HG02981 (cell line): ENCODE measurements around the gene OTOA.
"Not testable (repeated sequence)": the region's sequence is repeated elsewhere in the genome, so short reads cannot be mapped to it uniquely, and the experiment has no call there.

Experiments used
- ATAC-seq: cut with Tn5 transposase; IDR thresholded peaks from one replicate; pipeline ENCODE4 v1.9.1; 2021; ENCODE audit warnings: mild to moderate bottlenecking, moderate library complexity; ENCODE audit not compliant: unreplicated experiment

Gene OTOA

GRCh38 chr16:21667575-21667974 is 3.8 kb downstream of the OTOA start:
- ATAC-seq = no peak

DNA sequence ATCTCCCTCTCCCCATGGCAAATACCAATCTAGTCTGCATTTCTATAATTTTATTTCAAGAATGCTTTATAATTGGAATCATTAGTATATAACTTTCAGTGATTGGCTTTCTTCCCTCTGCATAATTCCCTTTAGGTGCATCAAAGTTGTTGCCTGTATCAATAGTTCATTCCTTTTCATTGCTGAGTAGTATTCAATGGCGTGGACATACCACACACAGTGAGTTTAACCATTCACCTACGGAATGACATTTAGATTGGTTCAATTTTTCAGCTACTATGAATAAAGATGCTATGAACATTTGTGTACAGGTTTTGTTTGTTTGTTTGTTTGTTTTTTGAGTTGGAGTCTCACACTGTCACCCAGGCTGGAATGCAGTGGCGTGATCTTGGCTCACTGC is 9.7 kb downstream of the OTOA start:
- ATAC-seq = no peak

- ATAC-seq = not testable (repeated sequence)
Observed at GRCh38 chr16:21674456-21674855, 10.7 kb downstream of the OTOA start.

GRCh38 chr16:21680714-21681113 is 16.9 kb downstream of the OTOA start:
- not testable (repeated sequence) for ATAC-seq

DNA sequence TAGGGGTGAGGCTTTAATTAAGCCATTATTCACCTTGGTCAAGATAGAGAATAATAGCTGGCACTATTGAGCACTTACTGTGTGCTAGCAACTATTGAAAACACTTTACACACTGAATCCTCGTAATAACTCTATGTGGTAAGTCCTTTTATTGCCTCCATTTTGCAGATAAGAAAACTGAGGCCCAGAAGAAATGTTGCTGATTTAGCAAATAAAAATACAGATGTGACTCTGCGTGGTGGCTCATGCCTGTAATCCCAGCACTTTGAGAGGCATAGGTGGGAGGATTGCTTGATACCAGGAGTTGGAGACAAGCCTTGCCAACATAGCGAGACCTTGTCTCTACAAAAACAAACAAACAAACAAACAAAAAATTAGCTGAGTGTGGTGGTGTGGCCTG is 19.4 kb downstream of the OTOA start:
- no peak for ATAC-seq

DNA sequence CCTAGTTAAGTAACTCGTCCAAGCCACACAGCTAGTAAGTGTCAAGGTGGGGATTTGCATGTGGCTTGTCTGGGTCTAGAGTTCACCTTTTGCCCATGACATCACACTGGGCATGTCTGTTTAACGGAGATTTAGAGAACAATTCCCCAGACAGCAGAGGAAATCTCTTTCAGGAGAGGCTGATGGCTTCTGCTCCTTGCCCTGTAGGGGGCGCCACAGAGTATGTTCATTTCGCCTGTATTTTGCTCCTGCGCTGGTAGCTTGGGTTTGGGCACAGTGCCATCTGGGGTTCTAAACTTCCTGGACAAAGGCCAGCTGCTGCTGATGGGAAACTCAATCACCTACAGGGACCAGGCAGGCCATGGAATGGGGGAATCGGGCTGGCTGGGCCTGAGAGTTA is 20.4 kb downstream of the OTOA start:
- ATAC-seq = no peak

GRCh38 chr16:21685034-21685455 is 21.3 kb downstream of the OTOA start:
- no peak for ATAC-seq

DNA sequence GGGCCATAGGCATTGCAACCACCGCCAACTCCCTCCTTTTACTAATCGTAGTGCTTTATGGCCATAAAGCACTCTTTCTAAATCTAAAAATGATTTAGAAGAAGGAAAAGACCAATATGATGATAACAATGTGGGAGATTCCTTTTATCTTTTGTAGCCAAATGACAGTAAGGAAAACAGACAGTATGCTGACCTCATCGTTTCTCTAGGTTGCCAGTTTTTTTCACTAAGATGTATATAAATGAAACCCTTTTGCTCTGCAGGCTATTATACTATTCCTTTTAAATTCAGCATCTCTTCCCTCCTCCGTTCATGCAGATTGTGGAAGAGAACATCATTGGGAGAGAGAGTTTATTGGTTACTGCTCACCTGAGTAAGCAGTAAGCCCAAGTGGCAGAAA is 25.3 kb downstream of the OTOA start:
- ATAC-seq = no peak

GRCh38 chr16:21690967-21691366 is 27.2 kb downstream of the OTOA start:
- not testable (repeated sequence) for ATAC-seq

GRCh38 chr16:21694609-21695008 is 30.8 kb downstream of the OTOA start:
- no peak for ATAC-seq

DNA sequence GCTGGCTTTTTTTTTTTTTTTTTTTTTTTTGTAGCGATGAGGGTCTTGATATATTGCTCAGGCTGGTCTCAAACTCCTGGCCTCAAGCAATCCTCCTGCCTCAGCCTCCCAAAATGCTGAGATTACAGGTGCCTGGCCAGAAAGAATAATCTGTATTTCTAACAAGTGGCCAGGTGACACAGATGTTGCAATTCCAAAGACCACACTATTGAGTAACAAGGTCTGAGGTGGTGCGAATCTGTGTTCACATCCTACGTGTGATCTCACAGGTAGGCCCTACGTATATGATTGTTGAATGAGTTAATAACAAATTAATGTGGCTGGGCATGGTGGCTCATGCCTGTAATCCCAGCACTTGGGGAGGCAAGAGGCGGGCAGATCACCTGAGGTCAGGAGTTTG is 33.3 kb downstream of the OTOA start:
- ATAC-seq = no peak

DNA sequence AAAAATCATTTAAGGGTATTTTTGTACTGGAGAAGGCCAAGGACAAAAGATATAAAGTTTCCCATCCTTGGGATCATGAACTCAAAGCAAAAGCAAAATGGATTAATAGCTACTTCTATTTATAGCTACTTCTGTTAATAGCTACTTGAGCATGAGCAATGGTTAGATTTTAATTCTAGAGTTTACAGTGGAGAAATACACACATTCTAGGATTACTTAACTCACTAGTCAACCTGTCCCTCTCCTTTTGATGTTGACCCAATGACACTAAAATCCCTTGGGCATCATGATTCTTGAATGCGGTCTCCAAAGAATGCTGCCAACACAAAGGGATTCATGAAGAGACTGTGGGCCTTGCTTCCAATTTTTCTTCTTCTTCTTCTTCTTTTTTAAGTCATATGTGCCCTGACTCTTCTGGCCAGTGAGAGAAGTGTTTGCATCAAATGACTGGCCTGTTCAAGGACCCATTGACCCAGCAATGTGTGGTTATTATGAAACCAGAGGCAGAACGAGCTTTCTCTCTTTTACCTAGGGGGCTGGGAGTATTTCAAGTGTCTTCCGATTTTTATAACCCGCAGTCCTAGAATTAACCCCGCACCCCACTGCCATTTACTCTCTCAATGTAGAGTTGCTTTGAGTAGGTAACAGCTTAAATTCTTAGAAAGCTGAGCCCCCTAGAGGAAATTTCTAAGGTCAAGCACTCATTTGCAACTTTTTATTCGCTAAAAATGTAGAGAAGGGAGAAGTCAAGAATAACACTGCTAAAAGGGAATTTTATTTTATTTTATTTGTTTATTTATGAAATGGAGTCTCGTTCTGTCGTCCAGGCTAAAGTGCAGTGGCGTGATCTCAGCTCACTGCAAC is 34.6 kb downstream of the OTOA start:
- no peak for ATAC-seq

DNA sequence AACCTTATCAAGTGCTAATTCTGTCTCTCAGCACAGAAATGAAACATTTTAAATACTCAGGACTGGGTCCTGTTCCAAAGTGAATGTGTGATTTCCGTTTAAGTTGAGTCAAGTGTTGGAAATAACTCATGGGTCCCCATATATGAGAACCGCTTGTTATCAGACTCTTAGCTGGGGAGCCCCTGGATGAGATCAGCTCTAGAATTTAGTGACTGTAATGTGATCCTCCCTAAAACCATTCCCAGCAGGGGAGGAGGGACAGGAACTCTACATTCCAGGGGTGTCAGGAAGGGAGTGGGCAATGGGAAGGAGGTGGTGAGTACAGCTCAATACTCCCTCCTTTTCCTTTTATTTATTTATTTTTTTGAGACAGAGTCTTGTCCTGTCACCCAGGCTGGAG is 37.5 kb downstream of the OTOA start:
- ATAC-seq = no peak

GRCh38 chr16:21702276-21702675 is 38.5 kb downstream of the OTOA start:
- ATAC-seq = no peak

- no peak for ATAC-seq
Observed at GRCh38 chr16:21703156-21703555, 39.4 kb downstream of the OTOA start.

- ATAC-seq = peak; percentile 81
Observed at GRCh38 chr16:21703589-21704174, 39.9 kb downstream of the OTOA start.

- ATAC-seq = no peak
Observed at GRCh38 chr16:21704266-21704665, 40.5 kb downstream of the OTOA start.

DNA sequence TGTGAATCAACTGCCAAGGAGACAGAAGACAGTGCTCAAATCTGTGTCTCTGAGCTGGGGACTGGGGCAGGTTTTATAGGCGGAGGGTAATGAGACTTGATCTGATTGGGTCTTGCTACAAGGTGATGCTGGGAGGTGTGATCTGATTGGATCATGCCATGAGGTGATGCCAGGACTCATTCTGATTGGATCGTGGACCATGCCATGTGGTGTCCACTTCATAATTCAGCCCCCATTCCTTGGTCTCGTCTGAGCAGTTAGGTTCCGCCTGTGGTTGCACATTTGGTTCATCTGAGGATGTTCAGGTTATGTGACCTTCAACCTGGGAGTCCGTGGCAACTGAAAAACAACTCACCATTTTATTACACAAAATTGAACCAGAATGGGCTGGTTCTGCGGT is 41.0 kb downstream of the OTOA start:
- ATAC-seq = no peak

DNA sequence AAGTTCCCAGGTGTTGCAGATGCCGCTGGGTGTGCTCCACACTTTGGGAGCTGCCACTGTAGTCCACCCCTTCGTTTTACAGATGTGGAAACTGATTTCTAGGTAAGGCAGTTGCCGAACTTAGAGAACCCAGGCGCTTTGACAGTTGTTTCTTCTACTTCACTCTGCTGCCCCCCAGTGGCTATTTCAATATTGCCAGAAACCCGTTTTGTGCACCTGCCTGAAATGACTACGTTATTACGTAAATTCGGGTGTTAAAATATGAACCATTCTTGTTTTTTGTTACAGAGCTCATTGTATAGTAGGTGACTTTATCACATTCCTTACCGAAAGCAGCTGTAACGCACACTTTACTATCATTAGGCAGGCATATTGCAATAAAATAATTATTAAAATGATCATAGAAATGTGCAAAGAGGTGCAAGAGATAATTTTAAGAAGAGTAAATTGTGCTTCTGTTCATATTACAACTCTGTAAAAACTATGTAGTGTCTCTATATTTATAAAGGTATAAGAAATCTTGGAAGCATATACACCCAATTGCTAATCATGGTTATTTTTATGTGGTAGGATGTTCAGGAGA is 44.9 kb downstream of the OTOA start:
- no peak for ATAC-seq

DNA sequence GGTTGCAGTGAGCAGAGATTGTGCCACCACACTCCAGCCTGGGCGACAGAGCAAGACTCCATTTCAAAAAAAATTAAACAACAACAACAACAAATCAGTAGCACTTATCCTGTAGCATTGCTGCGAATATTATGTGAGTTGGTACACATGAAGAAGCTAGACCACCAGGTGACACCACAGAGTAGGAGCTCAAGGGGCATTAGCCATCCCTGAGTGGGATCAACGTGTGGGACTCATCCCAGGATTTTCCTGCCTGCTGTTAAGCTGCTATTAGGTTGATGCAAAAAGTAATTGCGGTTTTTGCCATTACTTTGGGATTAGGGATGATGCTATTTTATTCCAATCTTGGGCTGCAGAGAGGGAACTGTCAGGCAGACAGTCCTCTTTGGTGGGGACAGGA is 47.2 kb downstream of the OTOA start:
- no peak for ATAC-seq

DNA sequence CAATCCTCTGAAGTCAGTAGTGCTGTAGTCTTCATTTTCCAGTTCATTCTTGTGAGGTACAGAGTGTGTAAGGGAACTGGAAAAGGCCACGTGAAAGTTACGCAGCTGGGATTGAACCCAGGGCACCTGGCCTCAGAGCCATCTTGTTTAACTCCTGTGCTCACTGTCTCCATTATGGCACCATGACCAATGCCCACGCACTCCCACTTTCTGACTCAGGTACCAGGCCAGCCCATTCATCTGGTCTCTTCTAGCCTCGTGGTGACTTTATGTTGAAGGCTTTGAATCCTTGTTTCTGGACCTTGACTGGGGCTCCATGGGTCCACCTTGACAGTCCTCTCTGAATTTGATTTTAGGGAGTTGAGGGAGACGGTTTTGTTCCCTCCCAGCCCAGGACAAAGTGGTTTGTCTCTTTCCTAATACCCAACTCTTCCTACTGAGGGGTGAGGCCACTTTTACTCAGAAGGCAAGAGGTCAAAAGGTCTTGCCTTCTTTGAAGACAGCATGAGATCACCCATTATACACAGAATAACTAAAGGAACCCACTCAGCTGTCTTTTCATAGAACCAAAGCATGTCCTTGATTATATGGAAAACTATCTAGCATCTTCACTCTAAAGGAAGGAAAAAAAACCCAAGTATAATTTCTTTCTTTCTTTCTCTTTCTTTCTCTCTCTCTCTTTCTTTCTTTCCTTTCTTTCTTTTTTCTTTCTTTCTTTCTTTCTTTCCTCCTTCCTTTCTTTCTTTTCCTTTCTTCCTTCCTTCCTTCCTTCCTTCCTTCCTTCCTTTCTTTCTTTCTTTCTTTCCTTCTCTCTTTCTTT is 50.0 kb downstream of the OTOA start:
- no peak for ATAC-seq

- ATAC-seq = not testable (repeated sequence)
Observed at GRCh38 chr16:21714369-21714618, 50.5 kb downstream of the OTOA start.
